Activated naive CD4-positive, alpha-beta T cell treated with anti-CD3 and anti-CD28 coated beads for 36 hours (primary cell): ENCODE results near the gene C19orf18. TPM values are rescaled to one million over a fixed set of nuclear protein-coding genes. Genes with fewer than 3 reads are reported as not detected.
"Not testable (repeated sequence)": the region's sequence is repeated elsewhere in the genome, so short reads cannot be mapped to it uniquely, and the experiment has no call there.

Experiments
- CTCF ChIA-PET: fragments of 350-600 bp; sonication (Branson Sonifier 250); formaldehyde crosslinking; loops from one replicate; lab custom pipeline; 2021; ENCODE audit warnings: antibody characterized with exemption; lab: Charles Lee
- DNase-seq: peaks from one replicate; pipeline ENCODE4 v3.0.0-alpha.2; 2020
- H3K27ac Mint-ChIP-seq: one replicate; pipeline ENCODE4 v1.8.0; 2021; ENCODE audit warnings: mild to moderate bottlenecking, mixed read lengths
- H3K27me3 Mint-ChIP-seq: one replicate; pipeline ENCODE4 v1.8.0; 2021; ENCODE audit warnings: low read depth, mixed read lengths
- H3K36me3 Mint-ChIP-seq: one replicate; pipeline ENCODE4 v1.8.0; 2021; ENCODE audit warnings: low read depth, mixed read lengths
- H3K4me1 Mint-ChIP-seq: one replicate; pipeline ENCODE4 v1.8.0; 2021; ENCODE audit warnings: low read depth, mixed read lengths
- H3K4me3 Mint-ChIP-seq: one replicate; pipeline ENCODE4 v1.8.0; 2021; ENCODE audit warnings: mild to moderate bottlenecking, moderate library complexity, mixed read lengths
- H3K9me3 Mint-ChIP-seq: one replicate; pipeline ENCODE4 v1.8.0; 2021; ENCODE audit warnings: mixed read lengths
- intact Hi-C: fragments of 100-400 bp; cut with micrococcal nuclease; formaldehyde crosslinking; loops from one replicate; pipeline ENCODE4 v1.15.1; 2023
- total RNA-seq, 2 experiments: library from RNA; stranded (reverse); gene quantifications; one replicate each; pipeline ENCODE4 v1.2.3, GENCODE V29; 2021

Gene C19orf18
- under 1 TPM in 1 of 2 experiments, not detected in 1; 0.31 TPM for total RNA-seq

GRCh38 chr19:57974434-57974833 lies at the start of gene C19orf18:
TSS of gene C19orf18 (minus strand) at chr19:57974534. CDS start at chr19:57974432, 102 bp downstream.
- Mint-ChIP-seq H3K4me3 (no peak within 1 kb of the TSS), H3K36me3 (peaks cover 69% of the 10 kb centered on the region), H3K4me1 (no peaks in the 10 kb centered on the region), H3K27ac (no peak within 1 kb of the TSS), H3K27me3 (no peaks in the 10 kb centered on the region), H3K9me3 (peaks cover 73% of the 10 kb centered on the region)
- DNase-seq = no peak
- CTCF ChIA-PET = no interaction called here
- intact Hi-C loops = no loop called here

DNA sequence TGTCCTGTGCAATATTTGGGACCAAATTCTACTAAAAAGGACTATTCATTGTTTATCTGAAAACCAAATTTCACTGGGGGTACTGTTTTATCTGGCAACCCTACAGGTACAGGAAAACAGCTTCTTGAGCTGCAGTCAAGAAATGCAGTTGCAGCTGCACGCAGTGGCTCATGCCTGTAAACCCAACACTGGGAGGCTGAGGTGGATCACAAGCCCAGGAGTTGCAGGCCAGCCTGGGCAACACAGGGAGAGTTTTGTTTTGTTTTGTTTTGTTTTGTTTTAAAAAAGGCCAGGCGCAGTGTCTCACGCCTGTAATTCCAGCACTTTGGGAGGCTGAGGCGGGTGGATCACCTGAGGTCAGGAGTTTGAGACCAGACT lies 47.9 kb upstream of the C19orf18 start:
- Mint-ChIP-seq H3K27ac (no peak overlapping the region), H3K27me3 (no peaks in the 10 kb centered on the region), H3K4me1 (no peaks in the 10 kb centered on the region), H3K9me3 (peaks cover 38% of the 10 kb centered on the region), H3K4me3 (no peak overlapping the region), H3K36me3 (peaks cover 8% of the 10 kb centered on the region)
- no peak for DNase-seq
- intact Hi-C loops = loop anchor here (1.0 kb wide), 1 partner anchor 133 kb away; no protein-coding TSS in a partner anchor
- CTCF ChIA-PET = interaction anchor here (0.6 kb wide), 1 partner anchor 483 kb away, joined by 3 read pairs; no protein-coding TSS in a partner anchor

- CTCF ChIA-PET = interaction anchor here (0.6 kb wide), 1 partner anchor 484 kb away, joined by 3 read pairs; no protein-coding TSS in a partner anchor
- H3K4me1 Mint-ChIP-seq = no peaks in the 10 kb centered on the region
- H3K27ac Mint-ChIP-seq = no peak overlapping the region
- peaks cover 10% of the 10 kb centered on the region for H3K36me3 Mint-ChIP-seq
- intact Hi-C loops = loop anchor here (1.0 kb wide), 1 partner anchor 134 kb away; no protein-coding TSS in a partner anchor
- peak; percentile 53 for DNase-seq
- H3K27me3 Mint-ChIP-seq = no peaks in the 10 kb centered on the region
- peaks cover 41% of the 10 kb centered on the region for H3K9me3 Mint-ChIP-seq
- H3K4me3 Mint-ChIP-seq = no peak overlapping the region
These were observed 47.4 kb upstream of the C19orf18 start for GRCh38 chr19:58021541-58022282.

- no peaks in the 10 kb centered on the region for H3K4me1 Mint-ChIP-seq
- peaks cover 32% of the 10 kb centered on the region for H3K9me3 Mint-ChIP-seq
- CTCF ChIA-PET = no interaction called here
- H3K27me3 Mint-ChIP-seq = no peaks in the 10 kb centered on the region
- intact Hi-C loops = no loop called here
- no peak overlapping the region for H3K27ac Mint-ChIP-seq
- no peak for DNase-seq
- peaks cover 10% of the 10 kb centered on the region for H3K36me3 Mint-ChIP-seq
- H3K4me3 Mint-ChIP-seq = no peak overlapping the region
These were observed 45.8 kb upstream of the C19orf18 start for GRCh38 chr19:58020129-58020528.

DNA sequence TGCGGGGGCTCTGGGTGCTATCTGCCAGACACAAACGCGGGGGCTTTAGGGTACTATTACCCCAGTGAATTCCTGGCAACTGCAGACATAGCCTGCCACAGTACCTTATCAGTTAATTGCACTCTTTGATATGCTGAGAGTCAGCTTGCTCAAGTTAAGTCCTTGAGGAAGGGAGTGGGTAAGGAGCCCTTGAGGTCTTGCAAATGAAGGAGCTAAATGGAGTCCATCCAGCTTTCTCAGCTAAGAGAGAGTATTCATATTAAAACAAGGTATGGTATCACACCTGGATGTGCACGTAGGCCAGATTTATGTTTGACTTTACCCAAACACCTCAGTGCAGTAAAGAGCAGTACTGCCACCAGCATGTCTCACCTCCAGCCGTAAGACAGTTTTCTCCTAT lies 39.8 kb upstream of the C19orf18 start:
- peaks cover 11% of the 10 kb centered on the region for H3K36me3 Mint-ChIP-seq
- H3K9me3 Mint-ChIP-seq = peaks cover 32% of the 10 kb centered on the region
- H3K4me3 Mint-ChIP-seq = no peak overlapping the region
- H3K27me3 Mint-ChIP-seq = peaks cover 3% of the 10 kb centered on the region
- CTCF ChIA-PET = no interaction called here
- DNase-seq = no peak
- intact Hi-C loops = no loop called here
- no peak overlapping the region for H3K27ac Mint-ChIP-seq
- H3K4me1 Mint-ChIP-seq = no peaks in the 10 kb centered on the region

DNA sequence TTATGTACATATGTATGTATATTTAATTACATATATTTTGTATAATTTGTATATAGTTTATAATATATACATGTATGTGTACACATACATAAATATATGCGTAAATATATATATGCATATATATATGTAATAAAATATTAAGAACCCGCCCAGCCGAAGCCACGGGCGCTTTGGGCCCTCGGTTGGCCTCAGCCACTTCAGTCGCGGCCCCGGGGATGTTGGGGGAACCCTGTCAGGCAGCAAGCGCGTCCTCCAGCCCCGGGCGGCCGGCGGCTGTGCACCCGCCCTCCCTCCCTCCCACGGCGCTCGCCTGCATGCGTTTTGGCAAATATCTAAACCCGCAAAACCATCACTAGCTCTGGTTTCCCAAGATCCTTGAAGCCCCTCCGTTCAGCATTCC lies 36.2 kb upstream of the C19orf18 start:
- peaks cover 54% of the 10 kb centered on the region for H3K9me3 Mint-ChIP-seq
- H3K27ac Mint-ChIP-seq = no peak overlapping the region
- no peak for DNase-seq
- peaks cover 32% of the 10 kb centered on the region for H3K36me3 Mint-ChIP-seq
- peaks cover 3% of the 10 kb centered on the region for H3K27me3 Mint-ChIP-seq
- peak overlapping the region; percentile 34 for H3K4me3 Mint-ChIP-seq
- no peaks in the 10 kb centered on the region for H3K4me1 Mint-ChIP-seq
- CTCF ChIA-PET = no interaction called here
- intact Hi-C loops = no loop called here

- peaks cover 60% of the 10 kb centered on the region for H3K9me3 Mint-ChIP-seq
- H3K27me3 Mint-ChIP-seq = peaks cover 1% of the 10 kb centered on the region
- DNase-seq = peak; percentile 68
- intact Hi-C loops = no loop called here
- peaks cover 39% of the 10 kb centered on the region for H3K36me3 Mint-ChIP-seq
- H3K27ac Mint-ChIP-seq = no peak overlapping the region
- peak overlapping the region; percentile 49 for H3K4me3 Mint-ChIP-seq
- CTCF ChIA-PET = no interaction called here
- no peaks in the 10 kb centered on the region for H3K4me1 Mint-ChIP-seq
These were observed 35.5 kb upstream of the C19orf18 start for GRCh38 chr19:58009666-58010301.

- H3K4me1 Mint-ChIP-seq = peaks cover 1% of the 10 kb centered on the region
- peak overlapping the region; percentile 49 for H3K4me3 Mint-ChIP-seq
- H3K9me3 Mint-ChIP-seq = peaks cover 65% of the 10 kb centered on the region
- no peak for DNase-seq
- H3K27ac Mint-ChIP-seq = no peak overlapping the region
- H3K27me3 Mint-ChIP-seq = no peaks in the 10 kb centered on the region
- CTCF ChIA-PET = no interaction called here
- intact Hi-C loops = no loop called here
- H3K36me3 Mint-ChIP-seq = peaks cover 44% of the 10 kb centered on the region
These were observed 34.9 kb upstream of the C19orf18 start for GRCh38 chr19:58009301-58009665.

- DNase-seq, CTCF ChIA-PET, H3K27ac Mint-ChIP-seq, intact Hi-C loops, H3K27me3 Mint-ChIP-seq, H3K4me1 Mint-ChIP-seq: not testable (repeated sequence)
- Mint-ChIP-seq H3K9me3 (peaks cover 69% of the 10 kb centered on the region), H3K4me3 (peak overlapping the region; percentile 24), H3K36me3 (peaks cover 49% of the 10 kb centered on the region)
These were observed 34.5 kb upstream of the C19orf18 start for GRCh38 chr19:58008877-58009276.

DNA sequence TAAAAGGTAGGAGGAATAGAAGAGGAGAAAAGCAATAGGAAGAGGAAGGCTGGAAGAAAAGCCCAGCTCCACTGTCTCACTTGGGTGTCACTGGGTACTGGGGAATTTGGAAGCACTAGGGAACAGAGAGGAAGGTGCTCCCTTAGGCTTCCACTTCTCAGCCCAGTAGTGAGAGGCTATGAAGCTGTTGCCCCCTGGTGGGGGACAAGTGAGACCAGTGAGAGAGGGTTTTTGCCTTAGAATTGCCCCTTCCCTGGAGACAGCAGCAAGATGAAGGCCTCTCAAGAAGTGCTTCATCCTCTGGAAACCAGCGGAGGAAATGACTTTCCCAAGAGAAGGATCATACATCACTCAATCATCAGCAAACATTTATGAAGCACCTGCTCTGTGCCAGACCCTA lies 33.0 kb upstream of the C19orf18 start:
- intact Hi-C loops = no loop called here
- Mint-ChIP-seq H3K4me3 (no peak overlapping the region), H3K36me3 (peaks cover 60% of the 10 kb centered on the region), H3K9me3 (peaks cover 65% of the 10 kb centered on the region), H3K27me3 (no peaks in the 10 kb centered on the region), H3K4me1 (peaks cover 14% of the 10 kb centered on the region), H3K27ac (no peak overlapping the region)
- no peak for DNase-seq
- CTCF ChIA-PET = no interaction called here

- H3K27ac Mint-ChIP-seq = peak overlapping the region; percentile 79
- H3K4me3 Mint-ChIP-seq = peak overlapping the region; percentile 81
- intact Hi-C loops = loop anchor here (2.0 to 5.0 kb wide), 4 partner anchors 56 to 811 kb away; partner anchors contain the start of genes ZNF256, ZNF264, ZNF460 and ZNF772
- H3K36me3 Mint-ChIP-seq = peaks cover 85% of the 10 kb centered on the region
- CTCF ChIA-PET = interaction anchor here (0.6 kb wide), 1 partner anchor 150 kb away, joined by 3 read pairs; no protein-coding TSS in a partner anchor
- peaks cover 29% of the 10 kb centered on the region for H3K4me1 Mint-ChIP-seq
- H3K9me3 Mint-ChIP-seq = peaks cover 61% of the 10 kb centered on the region
- H3K27me3 Mint-ChIP-seq = no peaks in the 10 kb centered on the region
- DNase-seq = no peak
These were observed 29.0 kb upstream of the C19orf18 start for GRCh38 chr19:58003174-58003828.
